ENCODE measurements around the gene AASS.

The AASS gene

DNA sequence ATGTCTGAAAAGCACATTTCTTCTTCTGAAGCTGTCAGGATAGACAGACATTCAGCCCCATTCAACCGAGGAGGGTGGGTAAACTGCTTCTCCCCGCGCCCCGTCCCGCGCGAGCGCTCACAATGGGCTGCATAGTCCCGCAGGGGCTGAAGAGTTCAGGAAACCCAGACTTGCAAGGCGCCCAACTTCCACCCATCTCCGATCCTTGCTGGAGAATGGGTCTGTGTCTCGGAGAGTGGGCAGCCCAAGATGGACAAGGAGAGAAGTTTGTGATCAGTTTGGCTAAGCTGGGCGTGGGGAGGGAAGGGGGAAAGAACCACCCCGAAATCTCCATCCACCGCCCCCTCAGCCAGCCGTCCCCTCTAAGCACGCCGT is 686 bp downstream of the AASS start:
- H3K4me3 Mint-ChIP-seq: peak overlapping the region; percentile 96 to 99 (median 97)
- peaks cover 25% of the 10 kb centered on the region for H3K4me1 Mint-ChIP-seq
- TF ChIP-seq, protein P1, sequence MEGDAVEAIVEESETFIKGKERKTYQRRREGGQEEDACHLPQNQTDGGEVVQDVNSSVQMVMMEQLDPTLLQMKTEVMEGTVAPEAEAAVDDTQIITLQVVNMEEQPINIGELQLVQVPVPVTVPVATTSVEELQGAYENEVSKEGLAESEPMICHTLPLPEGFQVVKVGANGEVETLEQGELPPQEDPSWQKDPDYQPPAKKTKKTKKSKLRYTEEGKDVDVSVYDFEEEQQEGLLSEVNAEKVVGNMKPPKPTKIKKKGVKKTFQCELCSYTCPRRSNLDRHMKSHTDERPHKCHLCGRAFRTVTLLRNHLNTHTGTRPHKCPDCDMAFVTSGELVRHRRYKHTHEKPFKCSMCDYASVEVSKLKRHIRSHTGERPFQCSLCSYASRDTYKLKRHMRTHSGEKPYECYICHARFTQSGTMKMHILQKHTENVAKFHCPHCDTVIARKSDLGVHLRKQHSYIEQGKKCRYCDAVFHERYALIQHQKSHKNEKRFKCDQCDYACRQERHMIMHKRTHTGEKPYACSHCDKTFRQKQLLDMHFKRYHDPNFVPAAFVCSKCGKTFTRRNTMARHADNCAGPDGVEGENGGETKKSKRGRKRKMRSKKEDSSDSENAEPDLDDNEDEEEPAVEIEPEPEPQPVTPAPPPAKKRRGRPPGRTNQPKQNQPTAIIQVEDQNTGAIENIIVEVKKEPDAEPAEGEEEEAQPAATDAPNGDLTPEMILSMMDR (IDR thresholded peaks at IDR 0.05; ENCODE audit: unreplicated experiment in 3 of 3): no peak
- peak overlapping the region; percentile 48 to 95 (median 93) for H3K27ac Mint-ChIP-seq
- H3K9me3 Mint-ChIP-seq: no peaks in the 10 kb centered on the region
- no peaks in the 10 kb centered on the region for H3K36me3 Mint-ChIP-seq (ENCODE audit: low read depth)
- peaks cover 3% of the 10 kb centered on the region for H3K27me3 Mint-ChIP-seq (ENCODE audit: low read depth)

- no peaks in the 10 kb centered on the region for H3K36me3 Mint-ChIP-seq (ENCODE audit: low read depth)
- H3K4me1 Mint-ChIP-seq: peaks cover 42% of the 10 kb centered on the region
- peaks cover 3% of the 10 kb centered on the region for H3K27me3 Mint-ChIP-seq (ENCODE audit: low read depth)
- no peaks in the 10 kb centered on the region for H3K9me3 Mint-ChIP-seq
- no peak overlapping the region for H3K27ac Mint-ChIP-seq
- TF ChIP-seq, protein P1 (IDR thresholded peaks at IDR 0.05; ENCODE audit: unreplicated experiment in 3 of 3): no peak
- H3K4me3 Mint-ChIP-seq: no peak overlapping the region
These were observed 3.1 kb downstream of the AASS start for GRCh38 chr7:122140918-122141317.

GRCh38 chr7:122137251-122138077 is 6.6 kb downstream of the AASS start:
- TF ChIP-seq, protein P1 (IDR thresholded peaks at IDR 0.05; ENCODE audit: unreplicated experiment in 3 of 3): no peak
- Mint-ChIP-seq H3K27ac (peak overlapping the region in 1 of 3 experiments; percentile 0), H3K4me3 (no peak overlapping the region), H3K27me3 (ENCODE audit: low read depth) (no peaks in the 10 kb centered on the region), H3K36me3 (ENCODE audit: low read depth) (peaks cover 7% of the 10 kb centered on the region), H3K9me3 (no peaks in the 10 kb centered on the region), H3K4me1 (peaks cover 27% of the 10 kb centered on the region)

GRCh38 chr7:122136639-122137245 is 7.3 kb downstream of the AASS start:
- peaks cover 26% of the 10 kb centered on the region for H3K4me1 Mint-ChIP-seq
- H3K27ac Mint-ChIP-seq: peak overlapping the region in 2 of 3 experiments; percentile 0 to 43
- H3K4me3 Mint-ChIP-seq: peak overlapping the region in 2 of 3 experiments; percentile 36 to 62
- H3K9me3 Mint-ChIP-seq: no peaks in the 10 kb centered on the region
- peaks cover 11% of the 10 kb centered on the region for H3K36me3 Mint-ChIP-seq (ENCODE audit: low read depth)
- TF ChIP-seq, protein P1 (IDR thresholded peaks at IDR 0.05; ENCODE audit: unreplicated experiment in 3 of 3): no peak
- H3K27me3 Mint-ChIP-seq (ENCODE audit: low read depth): no peaks in the 10 kb centered on the region

GRCh38 chr7:122136078-122136477 is 8.0 kb downstream of the AASS start:
- Mint-ChIP-seq H3K9me3 (no peaks in the 10 kb centered on the region), H3K4me1 (peaks cover 19% of the 10 kb centered on the region), H3K4me3 (peak overlapping the region in 1 of 3 experiments; percentile 41), H3K27me3 (ENCODE audit: low read depth) (no peaks in the 10 kb centered on the region), H3K36me3 (ENCODE audit: low read depth) (peaks cover 11% of the 10 kb centered on the region), H3K27ac (peak overlapping the region; percentile 7 to 29 (median 17))
- TF ChIP-seq, protein P1 (IDR thresholded peaks at IDR 0.05; ENCODE audit: unreplicated experiment in 3 of 3): no peak
